Calu3 (cell line): Measurements from ENCODE around the gene DCLRE1B. TPM values are rescaled to one million over a fixed set of nuclear protein-coding genes. Genes with fewer than 3 reads are reported as not detected.

Experiments
- BruUV-seq: library from RNA; stranded (reverse); fragments of 400-500 nt; replicated peaks from 2 replicates; lab custom pipeline; 2021; lab: Mats Ljungman, UMichigan
- CTCF ChIA-PET: fragments of 300-600 bp; sonication (Branson Sonifier 250); formaldehyde crosslinking; loops from one replicate; lab custom pipeline; 2022; ENCODE audit warnings: antibody characterized with exemption; lab: Charles Lee
- DNase-seq: peaks from one replicate; pipeline ENCODE4 v3.0.0; 2022
- H3K27ac Mint-ChIP-seq: one replicate; pipeline ENCODE4 v1.8.0; 2022; ENCODE audit warnings: mixed read lengths; ENCODE audit not compliant: unreplicated experiment
- H3K27me3 Mint-ChIP-seq: one replicate; pipeline ENCODE4 v1.8.0; 2022; ENCODE audit warnings: mixed read lengths; ENCODE audit not compliant: unreplicated experiment
- H3K36me3 Mint-ChIP-seq: one replicate; pipeline ENCODE4 v1.8.0; 2022; ENCODE audit warnings: mild to moderate bottlenecking, moderate library complexity, mixed read lengths; ENCODE audit not compliant: insufficient read depth, unreplicated experiment
- H3K4me1 Mint-ChIP-seq: one replicate; pipeline ENCODE4 v1.8.0; 2022; ENCODE audit warnings: mild to moderate bottlenecking, low read depth, mixed read lengths; ENCODE audit not compliant: unreplicated experiment
- H3K4me3 Mint-ChIP-seq: one replicate; pipeline ENCODE4 v1.8.0; 2022; ENCODE audit warnings: mild to moderate bottlenecking, low read depth, moderate library complexity, mixed read lengths; ENCODE audit not compliant: unreplicated experiment
- H3K9me3 Mint-ChIP-seq: one replicate; pipeline ENCODE4 v1.8.0; 2022; ENCODE audit warnings: low read depth, mixed read lengths; ENCODE audit not compliant: unreplicated experiment
- intact Hi-C: fragments of 100-400 bp; cut with micrococcal nuclease; formaldehyde crosslinking; loops from one replicate; pipeline ENCODE4 v1.10.0; 2022; ENCODE audit not compliant: unreplicated experiment
- total RNA-seq: library from RNA; stranded (reverse); gene quantifications from 2 replicates; pipeline ENCODE4 v1.2.3, GENCODE V29; 2022
- TF ChIP-seq, protein P1 (sequence below): fragments of 200-600 bp; IDR thresholded peaks from one replicate; pipeline ENCODE4 v1.8.0; 2022; ENCODE audit warnings: antibody characterized with exemption; ENCODE audit not compliant: unreplicated experiment

Gene DCLRE1B
- total RNA-seq, 1 experiment from 2014 or later = 6.9 TPM

DNA sequence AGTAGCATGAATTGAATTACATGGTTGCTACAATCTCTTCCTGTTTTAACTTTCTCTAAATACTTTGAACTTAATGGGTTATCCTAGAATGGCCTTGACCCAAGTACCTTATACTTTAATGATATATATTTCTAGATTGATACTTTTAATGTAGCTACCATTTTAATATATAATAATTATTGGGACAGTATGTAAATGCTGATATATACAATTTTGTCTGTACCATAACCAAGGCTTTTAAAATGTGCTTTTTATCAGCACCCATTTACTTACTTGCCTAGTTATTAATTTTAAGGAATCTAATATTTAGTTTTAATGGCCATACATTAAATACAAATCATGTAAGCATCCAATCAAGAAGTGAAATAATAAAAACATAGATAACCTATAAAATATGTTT lies 37.4 kb downstream of the DCLRE1B start:
- H3K9me3 Mint-ChIP-seq = no peaks in the 10 kb centered on the region
- H3K27ac Mint-ChIP-seq = no peak overlapping the region
- CTCF ChIA-PET = no interaction called here
- H3K4me3 Mint-ChIP-seq = no peak overlapping the region
- no peak for DNase-seq
- intact Hi-C loops = no loop called here
- peaks cover 10% of the 10 kb centered on the region for H3K4me1 Mint-ChIP-seq
- TF ChIP-seq, protein P1, sequence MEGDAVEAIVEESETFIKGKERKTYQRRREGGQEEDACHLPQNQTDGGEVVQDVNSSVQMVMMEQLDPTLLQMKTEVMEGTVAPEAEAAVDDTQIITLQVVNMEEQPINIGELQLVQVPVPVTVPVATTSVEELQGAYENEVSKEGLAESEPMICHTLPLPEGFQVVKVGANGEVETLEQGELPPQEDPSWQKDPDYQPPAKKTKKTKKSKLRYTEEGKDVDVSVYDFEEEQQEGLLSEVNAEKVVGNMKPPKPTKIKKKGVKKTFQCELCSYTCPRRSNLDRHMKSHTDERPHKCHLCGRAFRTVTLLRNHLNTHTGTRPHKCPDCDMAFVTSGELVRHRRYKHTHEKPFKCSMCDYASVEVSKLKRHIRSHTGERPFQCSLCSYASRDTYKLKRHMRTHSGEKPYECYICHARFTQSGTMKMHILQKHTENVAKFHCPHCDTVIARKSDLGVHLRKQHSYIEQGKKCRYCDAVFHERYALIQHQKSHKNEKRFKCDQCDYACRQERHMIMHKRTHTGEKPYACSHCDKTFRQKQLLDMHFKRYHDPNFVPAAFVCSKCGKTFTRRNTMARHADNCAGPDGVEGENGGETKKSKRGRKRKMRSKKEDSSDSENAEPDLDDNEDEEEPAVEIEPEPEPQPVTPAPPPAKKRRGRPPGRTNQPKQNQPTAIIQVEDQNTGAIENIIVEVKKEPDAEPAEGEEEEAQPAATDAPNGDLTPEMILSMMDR = no peak
- H3K36me3 Mint-ChIP-seq = peaks cover 5% of the 10 kb centered on the region
- H3K27me3 Mint-ChIP-seq = no peaks in the 10 kb centered on the region
- BruUV-seq = no TSS peak

DNA sequence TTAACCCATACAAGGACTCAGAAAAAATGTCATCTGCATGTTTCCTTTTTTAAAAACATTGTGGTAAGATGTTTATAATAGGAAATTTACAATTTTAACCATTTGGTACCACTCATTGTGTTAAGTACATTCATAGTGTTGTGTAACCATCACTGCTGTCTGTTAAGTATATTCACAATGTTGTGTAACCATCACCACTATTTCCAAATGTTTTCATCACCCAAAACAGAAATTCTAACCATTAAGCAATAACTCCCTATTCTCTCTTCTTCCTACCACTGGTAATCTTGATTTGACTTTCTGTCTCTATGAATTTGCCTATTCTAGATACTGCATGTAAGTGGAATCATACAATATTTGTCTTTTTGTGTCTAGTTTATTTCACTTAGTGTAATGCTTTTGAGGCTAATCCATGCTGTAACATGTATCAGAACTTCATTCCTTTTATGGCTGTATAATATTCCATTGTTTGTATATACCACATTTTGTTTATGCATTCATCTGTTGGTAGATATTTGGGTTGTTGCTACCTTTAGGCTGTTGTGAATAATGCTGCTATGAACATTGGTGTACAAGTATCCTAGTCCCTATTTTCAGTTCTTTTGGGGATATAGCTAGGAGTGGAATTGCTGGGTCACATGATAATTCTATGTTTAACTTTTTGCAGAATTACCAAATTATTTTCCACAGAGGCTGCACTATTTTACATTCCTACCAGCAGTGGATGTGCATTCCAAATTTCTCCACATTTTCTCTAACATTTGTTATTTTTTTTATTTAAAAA lies 38.1 kb downstream of the DCLRE1B start:
- no peak overlapping the region for H3K27ac Mint-ChIP-seq
- TF ChIP-seq, protein P1 = no peak

DNA sequence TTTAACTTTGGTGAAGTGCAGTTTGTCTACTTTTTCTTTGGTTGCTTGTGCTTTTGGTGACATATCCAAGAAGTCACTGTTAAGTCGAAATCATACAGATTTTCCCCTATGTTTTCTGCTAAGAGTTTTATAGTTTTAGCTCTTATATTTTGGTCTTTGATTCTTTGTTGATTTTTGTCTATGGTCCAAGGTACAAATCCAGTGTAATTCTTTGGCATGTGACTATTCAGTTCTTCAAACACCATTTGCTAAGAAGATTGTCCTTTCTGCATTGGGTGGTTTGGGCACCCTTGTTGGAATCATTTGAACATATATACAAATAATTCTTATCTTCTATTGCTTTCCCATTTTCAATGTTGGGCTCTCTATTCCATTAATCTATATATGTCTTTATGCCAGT lies 40.2 kb downstream of the DCLRE1B start:
- BruUV-seq = no TSS peak
- H3K9me3 Mint-ChIP-seq = no peaks in the 10 kb centered on the region
- CTCF ChIA-PET = no interaction called here

More for the DNA sequence above, 38.1 kb downstream of the DCLRE1B start:
- H3K4me3 Mint-ChIP-seq = no peak overlapping the region
- H3K9me3 Mint-ChIP-seq = no peaks in the 10 kb centered on the region
- H3K4me1 Mint-ChIP-seq = peaks cover 7% of the 10 kb centered on the region
- intact Hi-C loops = no loop called here
- BruUV-seq = no TSS peak
- no peak for DNase-seq
- CTCF ChIA-PET = no interaction called here
- peaks cover 5% of the 10 kb centered on the region for H3K36me3 Mint-ChIP-seq
- no peaks in the 10 kb centered on the region for H3K27me3 Mint-ChIP-seq

DNA sequence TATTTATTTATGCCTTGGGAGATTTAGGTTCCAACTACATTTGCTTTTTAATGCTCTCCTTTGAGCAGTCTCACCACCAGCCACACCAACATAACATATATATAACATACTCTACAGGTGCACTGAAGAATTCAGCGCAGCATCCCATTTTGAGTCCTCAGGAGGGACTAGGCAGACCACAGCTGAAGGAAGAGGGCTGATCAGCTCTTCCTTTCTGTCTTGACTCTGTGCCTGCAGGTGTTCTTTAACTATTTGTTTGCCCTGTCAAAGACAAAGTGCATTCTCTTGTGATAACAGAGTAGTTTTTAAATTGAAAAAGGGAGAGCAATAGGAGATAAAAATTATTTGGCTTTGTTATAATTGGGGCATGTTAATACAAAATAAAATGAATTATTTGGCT lies 41.0 kb downstream of the DCLRE1B start:
- CTCF ChIA-PET = interaction anchor here (0.6 kb wide), 1 partner anchor 13 kb away, joined by 3 read pairs; no protein-coding TSS in a partner anchor
- no peak overlapping the region for H3K4me3 Mint-ChIP-seq
- intact Hi-C loops = no loop called here

More for the DNA sequence above, 40.2 kb downstream of the DCLRE1B start:
- no peak overlapping the region for H3K27ac Mint-ChIP-seq
- H3K36me3 Mint-ChIP-seq = peaks cover 4% of the 10 kb centered on the region
- no peak for DNase-seq
- TF ChIP-seq, protein P1 = no peak
- H3K4me3 Mint-ChIP-seq = no peak overlapping the region
- H3K27me3 Mint-ChIP-seq = no peaks in the 10 kb centered on the region
- intact Hi-C loops = no loop called here
- peaks cover 7% of the 10 kb centered on the region for H3K4me1 Mint-ChIP-seq

More for the DNA sequence above, 41.0 kb downstream of the DCLRE1B start:
- no peak for DNase-seq
- Mint-ChIP-seq H3K27ac (no peak overlapping the region), H3K9me3 (no peaks in the 10 kb centered on the region), H3K4me1 (peaks cover 7% of the 10 kb centered on the region), H3K36me3 (no peaks in the 10 kb centered on the region), H3K27me3 (no peaks in the 10 kb centered on the region)
- BruUV-seq = no TSS peak
- TF ChIP-seq, protein P1 = no peak
